ENCODE measurements around the gene MACROD1. TPM values are rescaled to one million over a fixed set of nuclear protein-coding genes. Genes with fewer than 3 reads are reported as not detected.

MACROD1 gene
- total RNA-seq, 1 donor from 2014 or later, result 3.4 TPM

DNA sequence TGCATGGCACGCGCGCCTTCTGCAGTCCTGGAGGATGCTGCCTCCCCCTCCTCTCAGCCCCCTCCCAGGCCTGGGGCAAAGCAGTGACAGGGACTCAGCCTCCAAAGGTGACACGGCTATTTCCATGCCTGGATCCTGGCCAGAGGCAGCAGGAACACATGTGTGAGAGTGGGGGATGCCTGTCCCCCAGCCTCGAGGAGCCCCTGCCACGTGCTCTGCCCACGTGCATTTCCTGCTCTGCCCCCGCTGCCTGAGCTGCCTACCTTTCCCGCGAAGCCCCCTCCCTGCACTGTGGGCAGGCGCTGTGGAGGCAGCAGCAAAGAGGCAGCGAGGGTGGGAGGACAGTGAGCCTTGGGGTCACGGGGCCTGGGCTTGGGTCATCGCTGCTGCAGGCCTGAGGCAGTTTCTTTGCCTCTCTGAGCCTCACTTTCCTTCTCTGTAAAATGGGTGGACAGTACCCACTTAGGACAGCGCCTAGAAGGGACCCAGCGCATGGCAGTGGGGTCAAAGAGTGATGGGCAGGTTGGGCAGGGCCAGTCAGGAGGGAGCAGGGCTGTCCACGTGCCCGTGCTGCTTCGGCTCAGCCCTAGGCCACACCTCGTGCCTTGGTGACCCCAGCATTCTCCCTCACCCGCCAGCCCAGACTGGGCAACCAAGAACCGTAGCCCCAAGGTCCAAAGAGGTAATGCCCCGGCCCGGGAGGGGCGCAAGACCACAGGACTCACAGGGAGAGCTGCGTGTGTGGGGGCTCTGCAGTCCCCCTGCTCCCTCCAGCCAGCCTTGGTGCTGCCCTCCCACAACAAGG lies 81.6 kb downstream of the MACROD1 start:
- Mint-ChIP-seq H3K4me3 (ENCODE audit: unreplicated experiment) (no peak overlapping the region), H3K36me3 (ENCODE audit: low read depth, unreplicated experiment) (peaks cover 2% of the 10 kb centered on the region), H3K4me1 (ENCODE audit: low read depth, unreplicated experiment) (no peaks in the 10 kb centered on the region), H3K9me3 (ENCODE audit: unreplicated experiment) (peaks cover 3% of the 10 kb centered on the region), H3K27me3 (ENCODE audit: low read depth, unreplicated experiment) (peaks cover 67% of the 10 kb centered on the region), H3K27ac (ENCODE audit: unreplicated experiment) (no peak overlapping the region)
- Histone ChIP-seq H3K79me2 (ENCODE audit: insufficient read depth, low read length) (no peaks in the 10 kb centered on the region), H3K4me1 (ENCODE audit: insufficient read depth, low read length) (no peaks in the 10 kb centered on the region), H3K4me2 (ENCODE audit: low read length) (no peak overlapping the region), H2AFZ (ENCODE audit: low read depth, low read length) (no peak overlapping the region), H3K4me3 (ENCODE audit: insufficient read depth, low read depth, low read length) (no peak overlapping the region), H3K27ac (ENCODE audit: low read depth, low read length) (no peak overlapping the region), H3K27me3 (ENCODE audit: insufficient read depth, low read length) (peaks cover 23% of the 10 kb centered on the region), H4K20me1 (ENCODE audit: insufficient read depth, low read length) (peaks cover 34% of the 10 kb centered on the region), H3K36me3 (ENCODE audit: insufficient read depth, low read length) (no peaks in the 10 kb centered on the region), H3K9ac (ENCODE audit: low read length) (no peak overlapping the region), H3K9me3 (ENCODE audit: insufficient read depth, low read depth, low read length) (no peaks in the 10 kb centered on the region)
- FAIRE-seq (no peak), DNase-seq (ENCODE audit: low read depth) (no peak)
- TF ChIP-seq, protein P1, sequence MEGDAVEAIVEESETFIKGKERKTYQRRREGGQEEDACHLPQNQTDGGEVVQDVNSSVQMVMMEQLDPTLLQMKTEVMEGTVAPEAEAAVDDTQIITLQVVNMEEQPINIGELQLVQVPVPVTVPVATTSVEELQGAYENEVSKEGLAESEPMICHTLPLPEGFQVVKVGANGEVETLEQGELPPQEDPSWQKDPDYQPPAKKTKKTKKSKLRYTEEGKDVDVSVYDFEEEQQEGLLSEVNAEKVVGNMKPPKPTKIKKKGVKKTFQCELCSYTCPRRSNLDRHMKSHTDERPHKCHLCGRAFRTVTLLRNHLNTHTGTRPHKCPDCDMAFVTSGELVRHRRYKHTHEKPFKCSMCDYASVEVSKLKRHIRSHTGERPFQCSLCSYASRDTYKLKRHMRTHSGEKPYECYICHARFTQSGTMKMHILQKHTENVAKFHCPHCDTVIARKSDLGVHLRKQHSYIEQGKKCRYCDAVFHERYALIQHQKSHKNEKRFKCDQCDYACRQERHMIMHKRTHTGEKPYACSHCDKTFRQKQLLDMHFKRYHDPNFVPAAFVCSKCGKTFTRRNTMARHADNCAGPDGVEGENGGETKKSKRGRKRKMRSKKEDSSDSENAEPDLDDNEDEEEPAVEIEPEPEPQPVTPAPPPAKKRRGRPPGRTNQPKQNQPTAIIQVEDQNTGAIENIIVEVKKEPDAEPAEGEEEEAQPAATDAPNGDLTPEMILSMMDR (IDR thresholded peaks at IDR 0.05; ENCODE audit: insufficient read depth, low read depth, low read length), result no peak
- TF ChIP-seq EZH2 (IDR thresholded peaks at IDR 0.05; ENCODE audit: insufficient read depth, low read length), result no peak

DNA sequence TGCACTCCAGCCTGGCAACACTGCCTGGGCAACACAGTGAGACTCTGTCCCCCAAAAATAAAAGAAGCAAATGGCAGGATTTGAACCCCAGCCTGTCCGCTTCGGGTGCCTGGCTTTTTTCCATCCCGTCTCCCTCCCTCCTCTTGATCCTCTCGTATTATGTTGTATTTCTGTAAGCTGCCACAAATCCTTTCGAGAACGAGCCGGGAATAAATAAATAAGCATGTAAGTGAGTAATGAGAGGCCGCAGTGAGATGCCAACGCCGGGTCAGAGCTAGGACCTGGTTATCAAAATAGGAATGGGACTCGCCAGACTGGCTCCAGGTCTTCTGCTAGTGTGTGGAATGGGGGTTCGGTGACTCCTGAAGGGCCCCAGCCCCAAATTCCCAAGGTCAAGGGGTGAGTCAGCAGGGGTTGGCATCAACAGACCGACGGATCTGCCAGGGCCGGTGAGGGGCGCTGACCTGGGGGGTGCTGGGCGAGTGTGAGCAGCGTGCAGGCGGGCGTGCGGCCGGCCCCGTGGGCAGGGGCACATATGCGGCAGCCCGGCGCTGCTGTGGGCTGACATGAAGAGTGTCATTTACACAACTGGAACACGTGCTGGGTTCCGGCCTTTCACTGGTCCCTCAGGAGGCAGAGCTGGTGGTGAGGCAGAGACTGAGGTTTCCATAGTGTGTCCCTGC lies 82.4 kb downstream of the MACROD1 start:
- Histone ChIP-seq H3K27me3 (ENCODE audit: insufficient read depth, low read length) (peaks cover 23% of the 10 kb centered on the region), H3K79me2 (ENCODE audit: insufficient read depth, low read length) (no peaks in the 10 kb centered on the region), H3K36me3 (ENCODE audit: insufficient read depth, low read length) (no peaks in the 10 kb centered on the region), H3K4me3 (ENCODE audit: insufficient read depth, low read depth, low read length) (no peak overlapping the region), H3K27ac (ENCODE audit: low read depth, low read length) (no peak overlapping the region), H2AFZ (ENCODE audit: low read depth, low read length) (no peak overlapping the region), H3K9me3 (ENCODE audit: insufficient read depth, low read depth, low read length) (no peaks in the 10 kb centered on the region), H3K4me2 (ENCODE audit: low read length) (no peak overlapping the region), H3K9ac (ENCODE audit: low read length) (no peak overlapping the region), H3K4me1 (ENCODE audit: insufficient read depth, low read length) (no peaks in the 10 kb centered on the region), H4K20me1 (ENCODE audit: insufficient read depth, low read length) (peaks cover 31% of the 10 kb centered on the region)
- H3K4me3 Mint-ChIP-seq (ENCODE audit: unreplicated experiment), result no peak overlapping the region
- H3K36me3 Mint-ChIP-seq (ENCODE audit: low read depth, unreplicated experiment), result peaks cover 2% of the 10 kb centered on the region
- FAIRE-seq (no peak), DNase-seq (ENCODE audit: low read depth) (no peak)
- H3K4me1 Mint-ChIP-seq (ENCODE audit: low read depth, unreplicated experiment), result no peaks in the 10 kb centered on the region
- H3K27me3 Mint-ChIP-seq (ENCODE audit: low read depth, unreplicated experiment), result peaks cover 72% of the 10 kb centered on the region
- H3K27ac Mint-ChIP-seq (ENCODE audit: unreplicated experiment), result no peak overlapping the region
- no peak for TF ChIP-seq EZH2 (IDR thresholded peaks at IDR 0.05; ENCODE audit: insufficient read depth, low read length)
- TF ChIP-seq, protein P1 (IDR thresholded peaks at IDR 0.05; ENCODE audit: insufficient read depth, low read depth, low read length), result no peak
- peaks cover 1% of the 10 kb centered on the region for H3K9me3 Mint-ChIP-seq (ENCODE audit: unreplicated experiment)

Measured in astrocyte (in vitro differentiated cells and primary cell).